CD4-positive, alpha-beta T cell treated with Interleukin-1 beta for 1 hour (primary cell): ENCODE results near the gene PSG4.
"Not testable (repeated sequence)": the region's sequence is repeated elsewhere in the genome, so short reads cannot be mapped to it uniquely, and the experiment has no call there.

Experiments used
- DNase-seq, 2 donors: peaks; one replicate each; pipeline ENCODE4 v3.0.0-alpha.2; 2020 to 2022

PSG4 gene

GRCh38 chr19:43205471-43206105 lies at the start of gene PSG4:
TSS of gene PSG4 (minus strand) at chr19:43205638. CDS start at chr19:43205536, 102 bp downstream.
- DNase-seq: not testable (repeated sequence)

GRCh38 chr19:43251428-43251827 lies 46.0 kb upstream of the PSG4 start:
- not testable (repeated sequence) for DNase-seq

DNA sequence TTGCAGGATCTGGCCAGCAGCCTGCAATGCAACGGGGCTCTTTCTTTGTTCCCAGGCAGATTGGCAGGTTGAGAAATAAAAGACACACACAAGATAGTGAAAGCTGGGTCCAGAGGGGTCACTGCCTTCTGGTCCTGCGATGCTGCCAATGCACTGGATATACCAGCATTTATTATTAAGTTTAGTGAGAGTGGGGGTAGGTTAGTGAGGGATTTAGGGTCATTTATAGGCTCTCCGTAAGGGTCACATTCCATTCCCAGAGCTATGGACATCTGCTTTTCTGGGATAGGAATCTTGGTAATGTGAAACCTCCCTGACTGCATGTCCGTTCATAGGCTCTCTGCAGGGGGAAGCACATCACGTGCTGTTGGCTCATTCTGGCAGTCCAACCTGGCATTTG lies 44.9 kb upstream of the PSG4 start:
- not testable (repeated sequence) for DNase-seq

DNA sequence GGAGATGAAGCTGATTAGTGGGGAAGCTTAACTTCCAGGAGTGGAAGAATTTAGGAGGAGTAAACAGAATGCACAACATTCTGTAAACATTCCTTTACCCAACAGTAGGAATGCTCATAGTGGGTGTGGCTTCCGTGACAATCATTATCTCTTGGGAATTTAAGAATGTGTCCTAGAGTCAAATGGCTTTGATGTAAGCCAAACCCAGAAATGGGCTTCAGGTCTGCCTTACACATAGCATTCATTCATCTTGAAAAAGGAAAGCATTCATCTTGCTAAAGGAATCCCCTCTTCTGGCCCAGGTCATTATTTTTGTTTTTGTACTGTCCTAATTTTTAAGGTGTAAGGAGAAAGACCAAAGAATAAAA lies 43.2 kb upstream of the PSG4 start:
- DNase-seq: not testable (repeated sequence)

DNA sequence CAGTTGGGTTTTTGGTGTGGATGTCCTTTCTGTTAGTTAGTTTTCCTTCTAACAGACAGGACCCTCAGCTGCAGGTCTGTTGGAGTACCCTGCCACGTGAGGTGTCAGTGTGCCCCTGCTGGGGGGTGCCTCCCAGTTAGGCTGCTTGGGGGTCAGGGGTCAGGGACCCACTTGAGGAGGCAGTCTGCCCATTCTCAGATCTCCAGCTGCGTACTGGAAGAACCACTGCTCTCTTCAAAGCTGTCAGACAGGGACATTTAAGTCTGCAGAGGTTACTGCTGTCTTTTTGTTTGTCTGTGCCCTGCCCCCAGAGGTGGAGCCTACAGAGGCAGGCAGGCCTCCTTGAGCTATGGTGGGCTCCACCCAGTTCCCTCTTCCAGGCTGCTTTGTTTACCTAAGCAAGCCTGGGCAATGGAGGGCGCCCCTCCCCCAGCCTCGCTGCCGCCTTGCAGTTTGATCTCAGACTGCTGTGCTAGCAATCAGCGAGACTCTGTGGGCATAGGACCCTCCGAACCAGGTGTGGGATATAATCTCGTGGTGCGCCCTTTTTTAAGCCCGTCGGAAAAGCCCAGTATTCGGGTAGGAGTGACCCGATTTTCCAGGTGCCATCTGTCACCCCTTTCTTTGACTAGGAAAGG lies 41.9 kb upstream of the PSG4 start:
- DNase-seq: not testable (repeated sequence)

- DNase-seq: not testable (repeated sequence)
Measured at GRCh38 chr19:43245848-43246247, 40.4 kb upstream of the PSG4 start.

- not testable (repeated sequence) for DNase-seq
Measured at GRCh38 chr19:43242211-43242610, 36.8 kb upstream of the PSG4 start.

DNA sequence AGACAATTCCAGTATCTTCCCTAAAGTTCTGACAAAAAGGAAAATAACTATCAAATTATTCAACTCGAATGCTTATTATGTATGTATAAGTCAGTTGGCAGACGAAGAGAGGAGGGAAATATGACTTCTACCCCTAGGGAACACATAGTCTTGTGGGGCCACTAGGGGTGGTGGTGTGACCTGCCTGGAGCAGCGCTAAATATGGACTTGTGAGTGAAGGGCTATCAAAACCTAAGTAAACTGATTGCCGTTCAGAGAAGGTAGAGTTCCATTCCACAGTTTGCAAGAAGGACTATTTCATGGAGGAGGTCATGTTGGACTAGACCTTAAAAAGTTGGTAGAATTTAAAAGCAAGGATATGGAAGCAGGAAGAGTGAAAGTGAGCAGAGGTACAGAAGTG lies 32.8 kb upstream of the PSG4 start:
- not testable (repeated sequence) for DNase-seq

GRCh38 chr19:43235686-43236085 lies 30.2 kb upstream of the PSG4 start:
- not testable (repeated sequence) for DNase-seq

DNA sequence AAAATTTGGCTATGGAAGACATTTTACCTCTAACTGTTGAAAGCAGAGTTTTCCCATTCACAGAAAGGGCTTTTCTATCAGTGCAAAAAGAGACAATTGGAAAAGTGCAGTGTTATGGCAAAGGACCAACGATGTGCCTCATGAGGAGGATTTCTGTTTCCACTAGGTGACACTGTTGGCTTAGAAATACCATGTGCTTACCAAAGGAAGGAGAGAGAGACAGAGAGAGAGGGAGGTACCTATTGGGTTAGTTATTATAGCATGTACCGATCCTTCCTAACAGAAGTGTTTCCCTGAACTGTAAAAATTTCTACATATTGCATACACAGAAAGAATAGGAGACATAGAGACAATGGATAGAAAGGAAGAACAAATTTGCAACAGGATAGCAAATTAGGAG lies 23.9 kb upstream of the PSG4 start:
- no peak for DNase-seq

- peak in 1 of 2 donors; percentile 6 for DNase-seq
Measured at GRCh38 chr19:43228730-43229129, 23.3 kb upstream of the PSG4 start.

DNA sequence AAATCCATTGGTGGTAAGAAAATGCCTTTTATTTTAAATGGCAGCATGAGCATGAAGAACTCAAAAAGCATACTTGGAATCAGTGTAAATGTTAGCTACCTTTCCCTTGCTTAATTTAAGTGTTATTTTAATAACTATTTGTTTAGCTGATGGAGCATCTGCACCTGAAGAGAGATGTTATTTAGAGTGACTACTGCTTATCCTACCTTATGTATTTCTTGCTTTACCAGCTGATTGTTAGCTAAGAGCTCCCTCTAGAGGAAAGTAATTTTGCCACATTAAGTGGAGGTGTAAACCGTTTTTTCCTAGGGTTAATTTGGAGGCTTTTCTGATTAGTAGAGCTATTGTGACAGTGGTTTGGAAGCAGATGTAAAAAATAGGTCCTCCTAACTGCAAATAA lies 21.5 kb upstream of the PSG4 start:
- DNase-seq: not testable (repeated sequence)

GRCh38 chr19:43224855-43225253 lies 19.4 kb upstream of the PSG4 start:
- DNase-seq: no peak

DNA sequence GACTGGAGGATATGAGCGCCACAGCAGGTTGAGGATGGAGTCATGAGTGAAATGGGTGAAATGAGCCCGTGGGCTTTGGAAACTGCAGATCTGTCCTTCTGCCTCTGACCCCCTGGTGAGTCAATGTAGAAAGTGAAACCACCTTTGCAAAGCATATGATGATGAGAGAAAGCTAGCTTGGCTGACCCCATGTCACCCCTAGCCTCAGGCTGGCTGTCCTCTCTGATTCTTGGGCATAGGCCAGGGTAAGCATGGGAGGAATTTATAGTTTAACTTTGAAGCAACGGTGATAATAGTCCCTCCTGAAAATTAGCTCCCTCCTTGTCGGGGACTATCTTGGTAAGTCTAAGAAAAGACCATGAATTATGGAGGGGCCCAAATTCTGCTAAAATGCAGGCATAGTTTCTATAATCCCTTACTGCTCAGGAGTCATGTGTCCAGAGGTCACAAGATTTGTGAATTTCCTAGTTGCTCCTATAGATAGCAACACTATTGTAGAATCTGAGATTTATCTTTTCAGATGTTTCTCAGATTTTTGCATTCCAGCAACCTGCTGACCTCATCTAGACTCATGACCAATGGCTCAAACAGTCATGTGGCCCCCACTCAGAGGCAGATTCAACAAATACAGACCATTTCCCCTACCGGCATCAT lies 18.9 kb upstream of the PSG4 start:
- not testable (repeated sequence) for DNase-seq

DNA sequence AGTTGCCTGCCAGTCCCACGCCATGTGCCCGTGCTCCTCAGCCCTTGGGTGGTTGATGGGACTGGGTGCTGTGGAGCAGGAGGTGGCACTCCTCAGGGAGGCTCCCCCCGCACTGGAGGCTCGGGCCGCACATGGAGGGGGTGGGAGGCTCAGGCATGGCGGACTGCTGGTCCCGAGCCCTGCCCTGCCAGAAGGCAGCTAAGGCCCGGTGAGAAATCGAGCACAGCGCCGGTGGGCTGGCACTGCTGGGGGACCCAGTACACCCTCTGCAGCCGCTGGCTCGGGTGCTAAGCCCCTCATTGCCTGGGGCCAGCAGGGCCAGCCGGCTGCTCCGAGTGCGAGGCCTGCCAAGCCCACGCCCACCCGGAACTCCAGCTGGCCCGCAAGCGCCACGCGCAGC lies 16.5 kb upstream of the PSG4 start:
- not testable (repeated sequence) for DNase-seq

- DNase-seq: not testable (repeated sequence)
Measured at GRCh38 chr19:43219136-43219535, 13.7 kb upstream of the PSG4 start.

DNA sequence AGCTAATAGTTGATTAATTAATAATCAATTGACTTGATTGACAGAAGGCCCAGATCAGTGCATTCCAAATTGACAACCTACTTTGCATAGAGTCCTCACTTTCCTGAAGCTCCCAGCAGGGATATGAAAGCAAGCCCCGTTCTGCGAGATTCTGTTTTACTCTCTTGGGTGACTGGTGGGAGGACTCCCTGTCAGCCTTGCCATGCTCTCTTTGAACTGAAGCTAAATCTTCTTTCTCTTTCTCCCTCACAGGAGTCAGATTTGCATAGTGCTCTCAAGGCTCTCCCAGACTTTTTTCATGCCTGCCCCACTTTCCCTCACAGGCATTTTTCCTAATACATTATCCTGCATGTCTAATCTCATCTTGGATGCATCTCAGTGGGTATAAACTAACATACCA lies 10.4 kb upstream of the PSG4 start:
- not testable (repeated sequence) for DNase-seq

GRCh38 chr19:43207991-43208390 lies 2.6 kb upstream of the PSG4 start:
- DNase-seq: no peak

GRCh38 chr19:43207174-43207573 lies 1.7 kb upstream of the PSG4 start:
- DNase-seq: not testable (repeated sequence)

DNA sequence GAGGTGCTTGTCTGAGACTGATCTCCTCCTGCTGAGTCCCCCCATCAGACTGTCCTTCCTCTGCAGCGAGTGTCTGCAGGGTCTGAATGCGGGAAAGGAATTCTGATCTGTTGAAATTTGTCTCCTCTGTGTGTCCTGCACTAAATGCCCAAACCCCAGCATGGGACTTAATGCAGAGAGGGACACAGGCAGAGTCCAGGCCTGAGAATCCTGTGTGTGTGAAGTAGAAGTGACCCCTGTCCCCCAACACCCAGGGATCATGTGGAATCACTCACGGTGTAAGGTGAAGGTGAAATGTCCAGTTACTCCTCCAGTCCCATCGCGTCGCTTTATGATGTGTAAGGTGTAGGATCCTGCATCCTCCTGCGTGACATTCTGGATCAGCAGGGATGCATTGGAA lies 1.8 kb downstream of the PSG4 start:
- DNase-seq: not testable (repeated sequence)

DNA sequence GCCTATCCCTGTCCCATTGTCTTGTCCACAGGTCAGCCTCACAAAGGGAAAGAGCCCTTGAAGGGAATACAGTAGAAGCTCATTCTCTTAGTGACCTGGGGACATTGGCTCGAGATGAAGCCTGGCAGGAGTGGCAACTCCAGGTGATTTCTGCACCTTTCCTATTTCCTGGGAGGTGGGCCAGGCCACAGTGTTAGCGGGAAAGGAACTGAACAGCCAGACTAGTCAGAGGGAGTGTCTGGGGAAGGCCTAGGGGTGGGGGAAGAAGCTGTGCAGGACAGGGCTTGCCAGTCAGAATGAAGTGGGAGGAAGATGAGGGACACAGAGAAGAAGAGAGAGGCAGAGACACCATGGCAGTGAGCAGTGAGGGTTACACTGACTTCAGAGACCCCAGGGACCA lies 3.5 kb downstream of the PSG4 start:
- not testable (repeated sequence) for DNase-seq

- not testable (repeated sequence) for DNase-seq
Measured at GRCh38 chr19:43201337-43201801, 4.1 kb downstream of the PSG4 start.

GRCh38 chr19:43198686-43199419 lies 6.6 kb downstream of the PSG4 start:
- DNase-seq: peak in 1 of 2 donors; percentile 1
